Liver (tissue), 9 donors: ENCODE data around the gene SPC24. TPM values are rescaled to one million over a fixed set of nuclear protein-coding genes. Genes with fewer than 3 reads are reported as not detected.

Experiments used
- DNase-seq: peaks from one replicate; pipeline ENCODE4 v3.0.0-alpha.2; 2017; ENCODE audit warnings: low spot score
- H3K27ac ChIP-seq, 2 donors: one replicate each; pipeline ENCODE4 v1.7.0; 2013; ENCODE audit warnings: inconsistent platforms in 2 of 2, low read length in 2 of 2, control low read depth in 1 of 2, low read depth in 1 of 2, mild to moderate bottlenecking in 1 of 2
- H3K27me3 ChIP-seq, 4 donors: one replicate each; pipeline versions ENCODE4 v1.6.1 to v1.7.0; 2013; ENCODE audit warnings: low read length in 3 of 4, inconsistent platforms in 1 of 4, mild to moderate bottlenecking in 1 of 4, moderate library complexity in 1 of 4; ENCODE audit not compliant: control insufficient read depth in 4 of 4, insufficient read depth in 4 of 4
- H3K36me3 ChIP-seq, 4 donors: one replicate each; pipeline versions ENCODE4 v1.6.1 to v1.7.0; 2013; ENCODE audit warnings: low read length in 3 of 4, mild to moderate bottlenecking in 3 of 4, low read depth in 1 of 4, moderate library complexity in 1 of 4; ENCODE audit not compliant: control insufficient read depth in 4 of 4, insufficient read depth in 3 of 4
- H3K4me1 ChIP-seq, 4 donors: one replicate each; pipeline versions ENCODE4 v1.6.1 to v1.7.0; 2013; ENCODE audit warnings: low read length in 3 of 4, mild to moderate bottlenecking in 3 of 4, moderate library complexity in 1 of 4; ENCODE audit not compliant: control insufficient read depth in 4 of 4, insufficient read depth in 4 of 4
- H3K4me3 ChIP-seq, 3 donors: one replicate each; pipeline versions ENCODE4 v1.6.1 to v1.7.0; 2013; ENCODE audit warnings: low read length in 3 of 3, control low read depth in 1 of 3, low read depth in 1 of 3, mild to moderate bottlenecking in 1 of 3
- H3K9ac ChIP-seq, 2 donors: one replicate each; pipeline ENCODE4 v1.7.0; 2013; ENCODE audit warnings: low read length in 2 of 2, mild to moderate bottlenecking in 2 of 2, moderate library complexity in 2 of 2, control low read depth in 1 of 2, low read depth in 1 of 2
- H3K9me3 ChIP-seq, 4 donors: one replicate each; pipeline versions ENCODE4 v1.6.1 to v1.7.0; 2013; ENCODE audit warnings: low read length in 3 of 4; ENCODE audit not compliant: control insufficient read depth in 4 of 4
- EGR1 ChIP-seq, 2 donors: IDR thresholded peaks; 2 replicates each; pipeline ENCODE4 v1.6.1; 2016 to 2018; ENCODE audit warnings: antibody characterized with exemption in 2 of 2, low read depth in 2 of 2
- GABPA ChIP-seq, 2 donors: IDR thresholded peaks in 1 of 2; conservative IDR thresholded peaks in 1 of 2; 2 replicates each; pipeline ENCODE4 v1.6.1; 2016; ENCODE audit warnings: antibody characterized with exemption in 2 of 2, mild to moderate bottlenecking in 1 of 2, moderate library complexity in 1 of 2
- HNF4G ChIP-seq: IDR thresholded peaks from 2 replicates; pipeline ENCODE4 v1.6.1; 2016; ENCODE audit warnings: antibody characterized with exemption
- JUND ChIP-seq, 2 donors: IDR thresholded peaks; 2 replicates each; pipeline ENCODE4 v1.6.1; 2016; ENCODE audit warnings: antibody characterized with exemption in 2 of 2
- RAD21 ChIP-seq, 2 donors: IDR thresholded peaks; 2 replicates each; pipeline ENCODE4 v1.6.1; 2016; ENCODE audit warnings: antibody characterized with exemption in 2 of 2, mild to moderate bottlenecking in 2 of 2
- RXRA ChIP-seq, 2 donors: IDR thresholded peaks; 2 replicates each; pipeline ENCODE4 v1.6.1; 2017 to 2018; ENCODE audit warnings: antibody characterized with exemption in 2 of 2, mild to moderate bottlenecking in 1 of 2
- YY1 ChIP-seq: IDR thresholded peaks from 2 replicates; pipeline ENCODE4 v1.6.1; 2016; ENCODE audit warnings: antibody characterized with exemption, mild to moderate bottlenecking
- WGBS: extraction: QIAGEN DNeasy Blood & Tissue Kit; methylation state at CpG from one replicate; pipeline ENCODE4 v1.1.7; 2013; 5-methylcytosine and 5-hydroxymethylcytosine counted together
- polyA plus RNA-seq, 2 donors: library from polyadenylated mRNA; stranded (reverse) in 1 of 2; unstranded in 1 of 2; fragments of 200-250 nt in 1 of 2; fragments of >200 nt in 1 of 2; fragmentation: Nextera tagmentation in 1 of 2; extraction: Ambion mirVana in 1 of 2; gene quantifications; one replicate each; pipeline versions ENCODE4 v1.2.1 to v1.2.3, GENCODE V29; 2013 to 2015
- total RNA-seq, 2 donors: library from RNA; depleted of rRNA; stranded (reverse); fragments of >200 nt; gene quantifications; one replicate each; pipeline ENCODE4 v1.2.3, GENCODE V29; 2014
- TF ChIP-seq, protein P1 (sequence below): IDR thresholded peaks from 2 replicates; pipeline ENCODE4 v1.6.1; 2016; ENCODE audit warnings: antibody characterized with exemption
- TF ChIP-seq, protein P2 (sequence below): IDR thresholded peaks from 2 replicates; pipeline ENCODE4 v1.6.1; 2016; ENCODE audit warnings: antibody characterized with exemption
- donor health status: healthy.
- donor health status: healthy.
- donor health status: healthy.
- donor health status: healthy.
- donor health status: healthy.

SPC24 gene
- total and polyA plus RNA-seq, 4 donors: 0.42 to 72.5 (median 1.3) TPM

DNA sequence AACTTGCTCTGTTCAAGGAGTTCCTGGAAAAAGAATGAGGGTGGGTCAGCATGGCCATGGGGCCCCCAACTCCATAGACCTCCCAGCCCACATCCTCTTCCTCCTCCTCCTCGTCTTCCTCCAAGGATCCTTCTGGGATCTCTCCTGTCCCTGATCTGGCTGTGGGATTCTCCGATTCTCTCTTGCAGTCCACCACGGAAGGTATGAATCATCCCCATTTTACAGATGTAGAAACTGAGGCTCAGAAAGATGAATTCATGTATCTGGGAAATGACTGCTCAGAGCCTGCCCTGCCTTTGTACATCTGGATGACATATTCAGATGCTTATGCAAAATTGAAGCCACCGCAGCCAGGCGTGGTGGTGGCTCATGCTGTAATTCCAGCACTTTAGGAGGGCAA lies 43.9 kb upstream of the SPC24 start:
- DNase-seq: no peak
- no peak overlapping the region for H3K9ac ChIP-seq
- H3K36me3 ChIP-seq: no peaks in the 10 kb centered on the region
- no peak overlapping the region for H3K4me3 ChIP-seq
- no peaks in the 10 kb centered on the region for H3K27me3 ChIP-seq
- peaks cover 4 to 63% (median 41%) of the 10 kb centered on the region in 4 donors for H3K4me1 ChIP-seq
- no peak for TF ChIP-seq EGR1 (IDR thresholded peaks at IDR 0.05; ENCODE audit: low read depth in 2 of 2)
- no peak for TF ChIP-seq HNF4G
- no peak for TF ChIP-seq JUND (IDR thresholded peaks at IDR 0.05)
- WGBS: 83% methylated on average over 5 of the region's 5 CpGs
- H3K27ac ChIP-seq: peak overlapping the region; percentile 44 to 83
- no peaks in the 10 kb centered on the region for H3K9me3 ChIP-seq

DNA sequence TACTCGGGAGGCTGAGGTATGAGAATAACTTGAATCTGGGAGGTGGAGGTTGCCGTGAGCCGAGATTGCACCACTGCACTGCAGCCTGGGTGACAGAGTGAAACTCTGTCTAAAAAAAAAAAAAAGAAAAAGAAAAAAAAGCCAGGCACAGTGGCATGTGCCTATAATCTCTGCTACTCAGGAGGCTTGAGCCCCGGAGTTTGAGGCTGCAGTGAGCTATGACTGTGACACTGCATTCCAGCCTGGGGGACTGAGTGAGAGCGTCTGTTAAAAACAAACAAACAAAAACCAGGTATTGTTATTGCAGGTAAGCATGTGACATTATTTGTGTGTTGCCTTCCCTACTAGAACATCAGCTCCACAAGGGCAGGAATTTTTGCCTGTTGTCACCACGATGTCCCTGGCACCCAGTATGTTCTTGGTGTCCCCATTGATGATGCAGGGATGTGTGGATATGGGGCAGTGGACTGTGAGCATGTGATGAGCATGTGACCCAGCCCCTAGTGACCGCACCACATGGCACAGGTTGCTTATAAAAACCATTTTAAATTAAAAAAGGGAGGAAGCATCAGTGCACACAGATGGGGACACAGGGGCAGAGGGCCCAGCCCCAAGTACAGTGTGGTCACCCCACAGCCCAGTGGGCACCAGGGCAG lies 43.3 kb upstream of the SPC24 start:
- TF ChIP-seq JUND (IDR thresholded peaks at IDR 0.05) (no peak), RAD21 (IDR thresholded peaks at IDR 0.05) (peak in 1 of 2 donors; percentile 9)
- H3K4me3 ChIP-seq: no peak overlapping the region
- H3K27ac ChIP-seq: peak overlapping the region; percentile 44 to 83
- DNase-seq: no peak
- no peaks in the 10 kb centered on the region for H3K9me3 ChIP-seq
- no peaks in the 10 kb centered on the region for H3K27me3 ChIP-seq
- WGBS: 41% methylated on average over 7 of the region's 7 CpGs
- peaks cover 4 to 63% (median 38%) of the 10 kb centered on the region in 4 donors for H3K4me1 ChIP-seq
- no peak overlapping the region for H3K9ac ChIP-seq
- H3K36me3 ChIP-seq: peaks cover under 1 to 2% (median 2%) of the 10 kb centered on the region in 4 donors

DNA sequence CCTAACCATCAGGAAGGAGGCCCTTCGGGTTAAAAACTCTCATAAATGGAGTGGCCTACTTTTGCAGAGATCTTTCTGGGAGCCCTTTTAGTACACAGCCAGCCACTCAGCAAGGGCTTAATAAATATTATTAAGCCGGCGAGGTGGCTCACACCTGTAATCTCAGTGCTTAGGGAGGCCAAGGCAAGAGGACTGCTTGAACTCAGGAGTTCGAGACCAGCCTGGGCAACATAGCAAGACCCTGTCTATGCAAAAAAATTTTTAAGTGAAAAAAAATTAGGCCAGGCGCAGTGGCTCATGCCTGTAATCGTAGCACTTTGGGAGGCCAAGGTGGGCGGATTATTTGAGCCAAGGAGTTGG lies 42.6 kb upstream of the SPC24 start:
- no peaks in the 10 kb centered on the region for H3K27me3 ChIP-seq
- H3K9me3 ChIP-seq: no peaks in the 10 kb centered on the region
- WGBS: 64% methylated on average over 7 of the region's 7 CpGs
- TF ChIP-seq YY1 (no peak), GABPA (IDR thresholded peaks at IDR 0.05 in 1 of 2, conservative IDR thresholded peaks at IDR 0.05 in 1 of 2) (no peak), RXRA (IDR thresholded peaks at IDR 0.05) (no peak)
- TF ChIP-seq, protein P1, sequence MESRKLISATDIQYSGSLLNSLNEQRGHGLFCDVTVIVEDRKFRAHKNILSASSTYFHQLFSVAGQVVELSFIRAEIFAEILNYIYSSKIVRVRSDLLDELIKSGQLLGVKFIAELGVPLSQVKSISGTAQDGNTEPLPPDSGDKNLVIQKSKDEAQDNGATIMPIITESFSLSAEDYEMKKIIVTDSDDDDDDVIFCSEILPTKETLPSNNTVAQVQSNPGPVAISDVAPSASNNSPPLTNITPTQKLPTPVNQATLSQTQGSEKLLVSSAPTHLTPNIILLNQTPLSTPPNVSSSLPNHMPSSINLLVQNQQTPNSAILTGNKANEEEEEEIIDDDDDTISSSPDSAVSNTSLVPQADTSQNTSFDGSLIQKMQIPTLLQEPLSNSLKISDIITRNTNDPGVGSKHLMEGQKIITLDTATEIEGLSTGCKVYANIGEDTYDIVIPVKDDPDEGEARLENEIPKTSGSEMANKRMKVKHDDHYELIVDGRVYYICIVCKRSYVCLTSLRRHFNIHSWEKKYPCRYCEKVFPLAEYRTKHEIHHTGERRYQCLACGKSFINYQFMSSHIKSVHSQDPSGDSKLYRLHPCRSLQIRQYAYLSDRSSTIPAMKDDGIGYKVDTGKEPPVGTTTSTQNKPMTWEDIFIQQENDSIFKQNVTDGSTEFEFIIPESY: no peak
- TF ChIP-seq, protein P2, sequence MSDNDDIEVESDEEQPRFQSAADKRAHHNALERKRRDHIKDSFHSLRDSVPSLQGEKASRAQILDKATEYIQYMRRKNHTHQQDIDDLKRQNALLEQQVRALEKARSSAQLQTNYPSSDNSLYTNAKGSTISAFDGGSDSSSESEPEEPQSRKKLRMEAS: no peak
- peaks cover 4 to 68% (median 36%) of the 10 kb centered on the region in 4 donors for H3K4me1 ChIP-seq
- peak overlapping the region; percentile 83 to 95 for H3K27ac ChIP-seq
- no peak overlapping the region for H3K4me3 ChIP-seq
- H3K9ac ChIP-seq: no peak overlapping the region
- DNase-seq: no peak
- peaks cover 2 to 6% (median 3%) of the 10 kb centered on the region in 4 donors for H3K36me3 ChIP-seq
